Caco-2 (cell line): Measurements from ENCODE around the gene ALG6. TPM values are rescaled to one million over a fixed set of nuclear protein-coding genes. Genes with fewer than 3 reads are reported as not detected.

Experiments used
- BruUV-seq: library from RNA; stranded (reverse); fragments of 400-500 nt; replicated peaks from 2 replicates; lab custom pipeline; 2021; lab: Mats Ljungman, UMichigan
- CTCF ChIA-PET: fragments of 300-600 bp; sonication (Branson Sonifier 250); formaldehyde crosslinking; loops from one replicate; lab custom pipeline; 2022; ENCODE audit warnings: antibody characterized with exemption; lab: Charles Lee
- POLR2A ChIA-PET: fragments of 300-600 bp; sonication (Branson Sonifier 250); formaldehyde crosslinking; loops from one replicate; lab custom pipeline; 2022; ENCODE audit warnings: antibody characterized with exemption; lab: Charles Lee
- DNase-seq, 2 experiments: peaks; one replicate each; pipeline versions ENCODE4 v3.0.0 to v3.0.0-alpha.2; 2020 to 2022
- H3K27me3 ChIP-seq: replicated peaks from 2 replicates; pipeline ENCODE4 v1.6.0; 2011; ENCODE audit warnings: low read length; ENCODE audit not compliant: control insufficient read depth, insufficient read depth
- H3K36me3 ChIP-seq: 2 replicates; pipeline ENCODE4 v1.5.1; 2011; ENCODE audit warnings: low read length; ENCODE audit not compliant: control insufficient read depth, insufficient read depth
- H3K4me1 ChIP-seq: fragments of 250-450 bp; sonication (Bioruptor Pico); 2 replicates; pipeline ENCODE4 v1.5.1; 2020; ENCODE audit warnings: mild to moderate bottlenecking
- H3K4me3 ChIP-seq: 2 replicates; pipeline ENCODE4 v1.5.1; 2011; ENCODE audit warnings: low read depth, mild to moderate bottlenecking, control low read depth, low read length
- H3K9me3 ChIP-seq: fragments of 250-450 bp; sonication (Bioruptor Pico); 2 replicates; pipeline ENCODE4 v1.5.1; 2020; ENCODE audit warnings: mild to moderate bottlenecking, moderate library complexity
- H3K27ac Mint-ChIP-seq: one replicate; pipeline ENCODE4 v1.8.0; 2022; ENCODE audit warnings: mixed read lengths; ENCODE audit not compliant: unreplicated experiment
- H3K27me3 Mint-ChIP-seq: one replicate; pipeline ENCODE4 v1.8.0; 2022; ENCODE audit warnings: mixed read lengths; ENCODE audit not compliant: insufficient read depth, unreplicated experiment
- H3K36me3 Mint-ChIP-seq: one replicate; pipeline ENCODE4 v1.8.0; 2022; ENCODE audit warnings: mild to moderate bottlenecking, mixed read lengths; ENCODE audit not compliant: insufficient read depth, unreplicated experiment
- H3K4me1 Mint-ChIP-seq: one replicate; pipeline ENCODE4 v1.8.0; 2022; ENCODE audit warnings: low read depth, mixed read lengths; ENCODE audit not compliant: unreplicated experiment
- H3K4me3 Mint-ChIP-seq: one replicate; pipeline ENCODE4 v1.8.0; 2022; ENCODE audit warnings: mild to moderate bottlenecking, moderate library complexity, mixed read lengths; ENCODE audit not compliant: unreplicated experiment
- H3K9me3 Mint-ChIP-seq: one replicate; pipeline ENCODE4 v1.8.0; 2022; ENCODE audit warnings: mixed read lengths; ENCODE audit not compliant: unreplicated experiment
- intact Hi-C: fragments of 100-400 bp; cut with micrococcal nuclease; formaldehyde crosslinking; loops from one replicate; pipeline ENCODE4 v1.10.0; 2022; ENCODE audit not compliant: unreplicated experiment
- total RNA-seq: library from RNA; stranded (reverse); gene quantifications from 2 replicates; pipeline ENCODE4 v1.2.3, GENCODE V29; 2022
- TF ChIP-seq, protein P1 (sequence below), 2 experiments: fragments of 200-600 bp in 1 of 2; IDR thresholded peaks; 1 replicate in 1 of 2; 2 replicates in 1 of 2; pipeline versions ENCODE4 v1.5.1 to v1.8.0; 2011 to 2022; ENCODE audit warnings: antibody characterized with exemption in 1 of 2, control low read depth in 1 of 2, inconsistent platforms in 1 of 2, low read depth in 1 of 2, low read length in 1 of 2, mild to moderate bottlenecking in 1 of 2, moderate library complexity in 1 of 2; ENCODE audit not compliant: insufficient read depth in 1 of 2, severe bottlenecking in 1 of 2, unreplicated experiment in 1 of 2

Gene ALG6
- total RNA-seq, 1 experiment from 2014 or later: 9.2 TPM

DNA sequence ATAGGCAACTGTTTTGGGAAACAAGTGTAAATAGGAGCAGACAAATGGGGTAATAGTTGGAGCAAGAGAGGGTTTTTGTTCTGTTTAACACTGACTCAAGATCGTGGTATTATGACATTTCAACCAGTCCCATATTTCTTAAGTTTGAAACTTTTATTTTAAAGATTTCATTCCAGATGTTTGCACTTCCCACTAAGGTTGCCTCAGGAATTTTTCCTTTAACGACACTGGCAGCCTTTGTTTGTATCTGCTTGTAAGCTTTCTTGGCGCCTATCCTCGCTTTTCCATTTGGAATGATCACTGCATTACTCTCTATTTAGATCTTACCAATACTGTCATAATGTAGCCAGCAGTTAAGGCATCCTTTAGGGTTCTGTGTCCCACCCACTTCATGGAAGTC is 67.7 kb downstream of the ALG6 start:
- intact Hi-C loops: no loop called here
- Histone ChIP-seq H3K4me3 (no peak overlapping the region), H3K9me3 (no peaks in the 10 kb centered on the region), H3K36me3 (no peaks in the 10 kb centered on the region), H3K27me3 (no peaks in the 10 kb centered on the region), H3K4me1 (no peaks in the 10 kb centered on the region)
- H3K4me1 Mint-ChIP-seq: no peaks in the 10 kb centered on the region
- ChIA-PET POLR2A (no interaction called here), CTCF (no interaction called here)
- no peaks in the 10 kb centered on the region for H3K27me3 Mint-ChIP-seq
- no peak for DNase-seq
- BruUV-seq: no TSS peak
- no peaks in the 10 kb centered on the region for H3K36me3 Mint-ChIP-seq
- H3K9me3 Mint-ChIP-seq: no peaks in the 10 kb centered on the region
- TF ChIP-seq, protein P1, sequence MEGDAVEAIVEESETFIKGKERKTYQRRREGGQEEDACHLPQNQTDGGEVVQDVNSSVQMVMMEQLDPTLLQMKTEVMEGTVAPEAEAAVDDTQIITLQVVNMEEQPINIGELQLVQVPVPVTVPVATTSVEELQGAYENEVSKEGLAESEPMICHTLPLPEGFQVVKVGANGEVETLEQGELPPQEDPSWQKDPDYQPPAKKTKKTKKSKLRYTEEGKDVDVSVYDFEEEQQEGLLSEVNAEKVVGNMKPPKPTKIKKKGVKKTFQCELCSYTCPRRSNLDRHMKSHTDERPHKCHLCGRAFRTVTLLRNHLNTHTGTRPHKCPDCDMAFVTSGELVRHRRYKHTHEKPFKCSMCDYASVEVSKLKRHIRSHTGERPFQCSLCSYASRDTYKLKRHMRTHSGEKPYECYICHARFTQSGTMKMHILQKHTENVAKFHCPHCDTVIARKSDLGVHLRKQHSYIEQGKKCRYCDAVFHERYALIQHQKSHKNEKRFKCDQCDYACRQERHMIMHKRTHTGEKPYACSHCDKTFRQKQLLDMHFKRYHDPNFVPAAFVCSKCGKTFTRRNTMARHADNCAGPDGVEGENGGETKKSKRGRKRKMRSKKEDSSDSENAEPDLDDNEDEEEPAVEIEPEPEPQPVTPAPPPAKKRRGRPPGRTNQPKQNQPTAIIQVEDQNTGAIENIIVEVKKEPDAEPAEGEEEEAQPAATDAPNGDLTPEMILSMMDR (IDR thresholded peaks at IDR 0.05; ENCODE audit: insufficient read depth in 1 of 2, low read depth in 1 of 2, low read length in 1 of 2, severe bottlenecking in 1 of 2, unreplicated experiment in 1 of 2): no peak
- no peak overlapping the region for H3K4me3 Mint-ChIP-seq
- no peak overlapping the region for H3K27ac Mint-ChIP-seq

GRCh38 chr1:63442141-63442475 is 74.7 kb downstream of the ALG6 start:
- Mint-ChIP-seq H3K36me3 (no peaks in the 10 kb centered on the region), H3K27ac (no peak overlapping the region), H3K4me1 (no peaks in the 10 kb centered on the region), H3K4me3 (no peak overlapping the region), H3K9me3 (no peaks in the 10 kb centered on the region), H3K27me3 (no peaks in the 10 kb centered on the region)
- no peak for DNase-seq
- Histone ChIP-seq H3K27me3 (no peaks in the 10 kb centered on the region), H3K4me1 (no peaks in the 10 kb centered on the region), H3K9me3 (no peaks in the 10 kb centered on the region), H3K36me3 (no peaks in the 10 kb centered on the region), H3K4me3 (no peak overlapping the region)
- intact Hi-C loops: loop anchor here (5.0 kb wide), 1 partner anchor 75 kb away; the partner anchor contains the start of gene ALG6
- BruUV-seq: no TSS peak
- POLR2A ChIA-PET: no interaction called here
- CTCF ChIA-PET: interaction anchor here (0.6 kb wide), 1 partner anchor 718 kb away, joined by 3 read pairs; no protein-coding TSS in a partner anchor
- TF ChIP-seq, protein P1 (IDR thresholded peaks at IDR 0.05; ENCODE audit: insufficient read depth in 1 of 2, low read depth in 1 of 2, low read length in 1 of 2, severe bottlenecking in 1 of 2, unreplicated experiment in 1 of 2): no peak

DNA sequence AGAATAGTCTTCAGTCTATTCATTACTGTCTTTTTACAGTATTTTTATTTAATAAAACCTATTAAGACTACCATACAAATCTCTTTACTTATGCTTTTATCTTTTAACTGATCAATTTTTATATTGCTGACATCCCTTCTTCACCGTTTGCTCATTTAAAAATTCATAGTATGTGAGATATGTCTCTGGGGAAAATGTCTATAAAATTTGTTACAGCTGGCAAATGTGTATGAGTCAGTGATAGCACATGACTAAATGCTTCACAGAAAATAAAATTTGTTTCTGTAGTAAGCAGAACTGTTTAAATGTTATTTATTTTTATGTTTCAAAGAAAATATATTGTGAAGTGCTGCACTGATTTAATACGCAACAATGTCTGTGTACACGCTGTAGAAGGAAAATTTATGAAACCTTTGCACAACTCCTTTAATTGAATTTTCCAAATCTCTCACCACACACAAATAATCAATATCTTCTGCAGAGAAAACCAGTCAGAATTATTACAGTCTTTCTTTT is 81.4 kb downstream of the ALG6 start:
- CTCF ChIA-PET: no interaction called here
- DNase-seq: no peak
- no peaks in the 10 kb centered on the region for H3K4me1 ChIP-seq
- BruUV-seq: no TSS peak
- intact Hi-C loops: no loop called here
- H3K36me3 Mint-ChIP-seq: no peaks in the 10 kb centered on the region
- H3K27me3 Mint-ChIP-seq: no peaks in the 10 kb centered on the region
- no peaks in the 10 kb centered on the region for H3K4me1 Mint-ChIP-seq
- POLR2A ChIA-PET: no interaction called here
- no peaks in the 10 kb centered on the region for H3K9me3 ChIP-seq
- H3K4me3 ChIP-seq: no peak overlapping the region
- no peak overlapping the region for H3K4me3 Mint-ChIP-seq
- H3K27ac Mint-ChIP-seq: no peak overlapping the region
- no peaks in the 10 kb centered on the region for H3K9me3 Mint-ChIP-seq
- no peaks in the 10 kb centered on the region for H3K36me3 ChIP-seq
- TF ChIP-seq, protein P1 (IDR thresholded peaks at IDR 0.05; ENCODE audit: insufficient read depth in 1 of 2, low read depth in 1 of 2, low read length in 1 of 2, severe bottlenecking in 1 of 2, unreplicated experiment in 1 of 2): no peak
- no peaks in the 10 kb centered on the region for H3K27me3 ChIP-seq
